K562 (cell line): Measurements from ENCODE around the gene ZNF460. TPM values are rescaled to one million over a fixed set of nuclear protein-coding genes. Genes with fewer than 3 reads are reported as not detected.

Experiments used
- ARID1B ChIP-seq: fragments of 450-650 bp; IDR thresholded peaks from 2 replicates; pipeline ENCODE4 v1.6.1; 2016; ENCODE audit warnings: antibody characterized with exemption, mild to moderate bottlenecking, inconsistent platforms
- BMI1 ChIP-seq: fragments of 150-350 bp; IDR thresholded peaks from 2 replicates; pipeline ENCODE4 v1.6.1; 2014; ENCODE audit warnings: low read length
- CREB1 ChIP-seq, 2 experiments: sonication (generic) in 1 of 2; formaldehyde crosslinking in 1 of 2; IDR thresholded peaks; 2 replicates each; pipeline versions ENCODE4 v1.6.1 to v1.8.0; 2012 to 2022; ENCODE audit warnings: inconsistent platforms in 1 of 2, mild to moderate bottlenecking in 1 of 2, missing genetic modification reagents in 1 of 2, moderate library complexity in 1 of 2
- MAFG ChIP-seq: fragments of 450-650 bp; conservative IDR thresholded peaks from 2 replicates; pipeline ENCODE4 v1.6.1; 2016; ENCODE audit warnings: missing genetic modification characterization, missing compliant biosample characterization
- MIER1 ChIP-seq: fragments of 450-650 bp; IDR thresholded peaks from 2 replicates; pipeline ENCODE4 v1.6.1; 2016; ENCODE audit warnings: antibody characterized with exemption, mild to moderate bottlenecking, low read depth
- MTF1 ChIP-seq: fragments of 250-450 bp; sonication (Bioruptor Pico); IDR thresholded peaks from 2 replicates; pipeline ENCODE4 v1.9.0; 2021; ENCODE audit warnings: moderate library complexity, mild to moderate bottlenecking, inconsistent platforms, borderline replicate concordance
- PHF20 ChIP-seq: fragments of 450-650 bp; IDR thresholded peaks from 2 replicates; pipeline ENCODE4 v1.6.1; 2018; ENCODE audit not compliant: partially characterized antibody
- RBM17 ChIP-seq: fragments of 200-400 bp; formaldehyde crosslinking; IDR thresholded peaks from 2 replicates; pipeline ENCODE4 v1.6.1; 2017; ENCODE audit warnings: low read depth, mild to moderate bottlenecking, low read length, borderline replicate concordance
- SETDB1 ChIP-seq: IDR thresholded peaks from one replicate; pipeline ENCODE4 v1.6.1; 2012; ENCODE audit warnings: low read length, control low read depth, inconsistent platforms
- SP2 ChIP-seq: IDR thresholded peaks from 2 replicates; pipeline ENCODE4 v1.6.1; 2011; ENCODE audit warnings: mild to moderate bottlenecking, low read depth, low read length, moderate library complexity; ENCODE audit not compliant: poor library complexity, severe bottlenecking; ENCODE audit errors: extremely low read depth
- TARDBP ChIP-seq: fragments of 450-650 bp; IDR thresholded peaks from 2 replicates; pipeline ENCODE4 v1.6.1; 2016
- TSC22D4 ChIP-seq: fragments of 450-650 bp; IDR thresholded peaks from 2 replicates; pipeline ENCODE4 v1.6.1; 2016; ENCODE audit warnings: missing genetic modification characterization, missing biosample characterization, control low read depth
- YY1 ChIP-seq, 3 experiments: IDR thresholded peaks; 2 replicates each; pipeline ENCODE4 v1.6.1; 2011; ENCODE audit warnings: low read length in 2 of 3, mild to moderate bottlenecking in 2 of 3, moderate library complexity in 2 of 3, borderline replicate concordance in 1 of 3, control low read depth in 1 of 3, low read depth in 1 of 3; ENCODE audit not compliant: insufficient read depth in 3 of 3, insufficient replicate concordance in 2 of 3, control insufficient read depth in 1 of 3, insufficient read length in 1 of 3; ENCODE audit errors: extremely low read depth in 1 of 3
- ZNF785 ChIP-seq: fragments of 250-450 bp; sonication (Bioruptor Pico); IDR thresholded peaks from 2 replicates; pipeline ENCODE4 v1.4.0; 2020; ENCODE audit warnings: mild to moderate bottlenecking
- polyA plus RNA-seq, 8 experiments: library from polyadenylated mRNA; depleted of rRNA in 4 of 8; stranded (reverse) in 5 of 8; unstranded in 3 of 8; fragments of >200 nt; fragmentation: Nextera tagmentation in 2 of 8; fragmentation: Illumina TruSeq in 1 of 8; extraction: Ambion mirVana in 2 of 8; extraction: Trizol in 1 of 8; gene quantifications; 2 replicates each; pipeline versions ENCODE4 v1.2.1 to v1.2.3, GENCODE V29; 2011 to 2014; ENCODE audit warnings: inconsistent platforms in 1 of 8, missing spikeins in 1 of 8
- total RNA-seq, 7 experiments: library from RNA; depleted of rRNA in 6 of 7; stranded (reverse); fragments of >200 nt in 6 of 7; fragmentation: Illumina TruSeq in 2 of 7; extraction: Trizol in 2 of 7; gene quantifications; 2 replicates each; pipeline versions ENCODE4 v1.2.1 to v1.2.3, GENCODE V29; 2011 to 2021; ENCODE audit warnings: low replicate concordance in 1 of 7
- TF ChIP-seq, protein P1 (sequence below): fragments of 450-650 bp; IDR thresholded peaks from 2 replicates; pipeline ENCODE4 v1.7.0; 2016; ENCODE audit warnings: borderline replicate concordance
- TF ChIP-seq, protein P2 (sequence below): sonication (generic); formaldehyde crosslinking; IDR thresholded peaks from 2 replicates; pipeline ENCODE4 v1.9.0; 2022; ENCODE audit warnings: mild to moderate bottlenecking, missing genetic modification reagents
- TF ChIP-seq, protein P3 (sequence below): sonication (generic); formaldehyde crosslinking; IDR thresholded peaks from 2 replicates; pipeline ENCODE4 v1.8.0; 2022; ENCODE audit warnings: missing genetic modification reagents, mild to moderate bottlenecking, moderate library complexity, borderline replicate concordance
- TF ChIP-seq, protein P4 (sequence below): fragments of 250-450 bp; sonication (Bioruptor Pico); IDR thresholded peaks from 2 replicates; pipeline ENCODE4 v1.5.0; 2021; ENCODE audit warnings: mild to moderate bottlenecking, borderline replicate concordance
- TF ChIP-seq, protein P5 (sequence below): sonication (generic); formaldehyde crosslinking; IDR thresholded peaks from 2 replicates; pipeline ENCODE4 v1.8.0; 2022; ENCODE audit warnings: mild to moderate bottlenecking, missing genetic modification reagents

Gene ZNF460
- total and polyA plus RNA-seq, 9 of the 15 experiments (the other 6 are each of a cell fraction or from before 2014, with no cell fraction given), result 0.45 to 36.2 (median 16.6) TPM

DNA sequence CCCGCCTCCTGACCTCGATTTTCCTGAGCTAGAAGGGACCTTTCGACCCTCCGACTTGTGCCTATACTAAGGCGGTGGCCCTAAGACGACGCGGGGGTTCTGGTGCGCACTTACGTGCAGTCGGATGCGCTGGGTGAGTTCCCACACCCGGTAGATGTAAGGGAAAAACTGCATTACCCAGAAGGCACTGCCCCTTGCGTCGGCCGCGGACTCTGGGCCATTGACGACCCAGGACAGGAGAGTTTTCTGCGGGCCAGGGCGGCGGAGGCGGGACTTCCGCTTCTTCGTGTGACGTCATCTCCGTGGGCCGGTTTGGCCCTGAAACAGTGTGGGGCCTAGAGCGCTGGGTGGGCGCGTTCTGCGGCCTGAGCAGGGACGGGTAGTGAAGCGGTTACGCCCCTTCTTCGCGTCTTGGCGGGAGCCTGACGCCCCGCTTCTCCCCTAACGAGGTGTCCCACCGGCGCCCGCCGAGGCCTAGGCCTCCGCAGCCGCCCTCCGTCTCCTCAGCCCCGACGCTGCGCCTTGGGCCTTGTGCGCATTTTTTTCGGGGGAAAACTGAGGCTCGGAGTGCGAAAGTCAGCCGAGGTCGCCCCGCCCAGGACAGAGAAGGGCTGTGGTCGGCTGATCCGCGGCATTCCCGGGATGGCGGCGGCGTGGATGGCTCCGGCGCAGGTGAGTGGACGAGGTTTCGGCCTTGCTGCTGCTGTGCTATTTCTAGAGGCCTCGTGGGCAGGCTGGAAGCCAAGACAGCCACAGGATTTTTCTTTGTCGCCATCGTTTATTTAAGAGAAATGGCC, at the start of gene ZNF460 (continued):
- TF ChIP-seq, protein P1, sequence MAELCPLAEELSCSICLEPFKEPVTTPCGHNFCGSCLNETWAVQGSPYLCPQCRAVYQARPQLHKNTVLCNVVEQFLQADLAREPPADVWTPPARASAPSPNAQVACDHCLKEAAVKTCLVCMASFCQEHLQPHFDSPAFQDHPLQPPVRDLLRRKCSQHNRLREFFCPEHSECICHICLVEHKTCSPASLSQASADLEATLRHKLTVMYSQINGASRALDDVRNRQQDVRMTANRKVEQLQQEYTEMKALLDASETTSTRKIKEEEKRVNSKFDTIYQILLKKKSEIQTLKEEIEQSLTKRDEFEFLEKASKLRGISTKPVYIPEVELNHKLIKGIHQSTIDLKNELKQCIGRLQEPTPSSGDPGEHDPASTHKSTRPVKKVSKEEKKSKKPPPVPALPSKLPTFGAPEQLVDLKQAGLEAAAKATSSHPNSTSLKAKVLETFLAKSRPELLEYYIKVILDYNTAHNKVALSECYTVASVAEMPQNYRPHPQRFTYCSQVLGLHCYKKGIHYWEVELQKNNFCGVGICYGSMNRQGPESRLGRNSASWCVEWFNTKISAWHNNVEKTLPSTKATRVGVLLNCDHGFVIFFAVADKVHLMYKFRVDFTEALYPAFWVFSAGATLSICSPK, result no peak
- no peak; the same call in 1 of the 2 replicates for TF ChIP-seq ARID1B
- TF ChIP-seq SP2, result peak; percentile 54
- no peak for TF ChIP-seq TSC22D4 (tag)
- TF ChIP-seq, protein P2, sequence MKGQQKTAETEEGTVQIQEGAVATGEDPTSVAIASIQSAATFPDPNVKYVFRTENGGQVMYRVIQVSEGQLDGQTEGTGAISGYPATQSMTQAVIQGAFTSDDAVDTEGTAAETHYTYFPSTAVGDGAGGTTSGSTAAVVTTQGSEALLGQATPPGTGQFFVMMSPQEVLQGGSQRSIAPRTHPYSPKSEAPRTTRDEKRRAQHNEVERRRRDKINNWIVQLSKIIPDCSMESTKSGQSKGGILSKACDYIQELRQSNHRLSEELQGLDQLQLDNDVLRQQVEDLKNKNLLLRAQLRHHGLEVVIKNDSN, result no peak
- TF ChIP-seq MIER1, result no peak
- no peak for TF ChIP-seq BMI1
- peak in 2 of 3 experiments; percentile 53 to 56 for TF ChIP-seq YY1 (IDR thresholded peaks at IDR 0.05; ENCODE audit: borderline replicate concordance in 1 of 3, control insufficient read depth in 1 of 3, extremely low read depth in 1 of 3, insufficient read depth in 3 of 3, insufficient read length in 1 of 3, insufficient replicate concordance in 2 of 3, low read depth in 1 of 3, low read length in 2 of 3)
- TF ChIP-seq MTF1 (CRISPR knock-in tag), result no peak
- TF ChIP-seq MAFG (tag), result no peak
- no peak for TF ChIP-seq SETDB1
- TF ChIP-seq, protein P3, sequence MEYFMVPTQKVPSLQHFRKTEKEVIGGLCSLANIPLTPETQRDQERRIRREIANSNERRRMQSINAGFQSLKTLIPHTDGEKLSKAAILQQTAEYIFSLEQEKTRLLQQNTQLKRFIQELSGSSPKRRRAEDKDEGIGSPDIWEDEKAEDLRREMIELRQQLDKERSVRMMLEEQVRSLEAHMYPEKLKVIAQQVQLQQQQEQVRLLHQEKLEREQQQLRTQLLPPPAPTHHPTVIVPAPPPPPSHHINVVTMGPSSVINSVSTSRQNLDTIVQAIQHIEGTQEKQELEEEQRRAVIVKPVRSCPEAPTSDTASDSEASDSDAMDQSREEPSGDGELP (CRISPR knock-in tag), result peak; percentile 65; the same call in 1 of the 2 replicates
- TF ChIP-seq CREB1 (IDR thresholded peaks at IDR 0.05), result peak; percentile 92
- peak; percentile 96 for TF ChIP-seq CREB1 (CRISPR knock-in tag; IDR thresholded peaks at IDR 0.05)
- no peak for TF ChIP-seq ZNF785 (CRISPR knock-in tag)
- TF ChIP-seq TARDBP, result no peak
- TF ChIP-seq, protein P4, sequence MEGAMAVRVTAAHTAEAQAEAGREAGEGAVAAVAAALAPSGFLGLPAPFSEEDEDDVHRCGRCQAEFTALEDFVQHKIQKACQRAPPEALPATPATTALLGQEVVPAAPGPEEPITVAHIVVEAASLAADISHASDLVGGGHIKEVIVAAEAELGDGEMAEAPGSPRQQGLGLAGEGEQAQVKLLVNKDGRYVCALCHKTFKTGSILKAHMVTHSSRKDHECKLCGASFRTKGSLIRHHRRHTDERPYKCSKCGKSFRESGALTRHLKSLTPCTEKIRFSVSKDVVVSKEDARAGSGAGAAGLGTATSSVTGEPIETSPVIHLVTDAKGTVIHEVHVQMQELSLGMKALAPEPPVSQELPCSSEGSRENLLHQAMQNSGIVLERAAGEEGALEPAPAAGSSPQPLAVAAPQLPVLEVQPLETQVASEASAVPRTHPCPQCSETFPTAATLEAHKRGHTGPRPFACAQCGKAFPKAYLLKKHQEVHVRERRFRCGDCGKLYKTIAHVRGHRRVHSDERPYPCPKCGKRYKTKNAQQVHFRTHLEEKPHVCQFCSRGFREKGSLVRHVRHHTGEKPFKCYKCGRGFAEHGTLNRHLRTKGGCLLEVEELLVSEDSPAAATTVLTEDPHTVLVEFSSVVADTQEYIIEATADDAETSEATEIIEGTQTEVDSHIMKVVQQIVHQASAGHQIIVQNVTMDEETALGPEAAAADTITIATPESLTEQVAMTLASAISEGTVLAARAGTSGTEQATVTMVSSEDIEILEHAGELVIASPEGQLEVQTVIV (CRISPR knock-in tag), result no peak
- TF ChIP-seq PHF20, result peak; percentile 96
- no peak for TF ChIP-seq RBM17
- TF ChIP-seq, protein P5, sequence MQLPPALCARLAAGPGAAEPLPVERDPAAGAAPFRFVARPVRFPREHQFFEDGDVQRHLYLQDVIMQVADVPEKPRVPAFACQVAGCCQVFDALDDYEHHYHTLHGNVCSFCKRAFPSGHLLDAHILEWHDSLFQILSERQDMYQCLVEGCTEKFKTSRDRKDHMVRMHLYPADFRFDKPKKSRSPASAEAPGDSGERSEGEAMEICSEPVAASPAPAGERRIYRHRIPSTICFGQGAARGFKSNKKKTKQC, result peak; percentile 22; the same call in 1 of the 2 replicates
